ENCODE data around the gene KCND2. TPM values are rescaled to one million over a fixed set of nuclear protein-coding genes. Genes with fewer than 3 reads are reported as not detected.
"Not testable (repeated sequence)": the region's sequence is repeated elsewhere in the genome, so short reads cannot be mapped to it uniquely, and the experiment has no call there.

KCND2 gene
- total RNA-seq: not detected

GRCh38 chr7:120272701-120273475 is at the start of gene KCND2:
TSS of gene KCND2 (plus strand) at chr7:120273175.
- peaks cover 29% of the 10 kb centered on the region for H3K27me3 Mint-ChIP-seq
- peaks cover 3% of the 10 kb centered on the region for H3K9me3 Mint-ChIP-seq
- no peak for DNase-seq
- ChIA-PET POLR2A (no interaction called here), CTCF (no interaction called here)
- peak within 1 kb of the TSS; percentile 61 for H3K4me3 Mint-ChIP-seq
- H3K4me1 Mint-ChIP-seq: peaks cover 12% of the 10 kb centered on the region
- H3K36me3 Mint-ChIP-seq (ENCODE audit: low read depth): no peaks in the 10 kb centered on the region
- H3K27ac Mint-ChIP-seq: no peak within 1 kb of the TSS

- ChIA-PET CTCF (no interaction called here), POLR2A (no interaction called here)
Measured at GRCh38 chr7:120226188-120226587, 46.8 kb upstream of the KCND2 start.

GRCh38 chr7:120227255-120227654 is 45.7 kb upstream of the KCND2 start:
- H3K27me3 Mint-ChIP-seq: no peaks in the 10 kb centered on the region

More at GRCh38 chr7:120226188-120226587, 46.8 kb upstream of the KCND2 start:
- peaks cover 4% of the 10 kb centered on the region for H3K9me3 Mint-ChIP-seq
- no peaks in the 10 kb centered on the region for H3K4me1 Mint-ChIP-seq
- no peak for DNase-seq
- H3K36me3 Mint-ChIP-seq (ENCODE audit: low read depth): no peaks in the 10 kb centered on the region
- no peak overlapping the region for H3K27ac Mint-ChIP-seq
- H3K4me3 Mint-ChIP-seq: no peak overlapping the region
- no peaks in the 10 kb centered on the region for H3K27me3 Mint-ChIP-seq

GRCh38 chr7:120229084-120229483 is 43.9 kb upstream of the KCND2 start:
- DNase-seq: no peak
- Mint-ChIP-seq H3K36me3 (ENCODE audit: low read depth) (no peaks in the 10 kb centered on the region), H3K27ac (no peak overlapping the region), H3K4me3 (no peak overlapping the region), H3K4me1 (no peaks in the 10 kb centered on the region), H3K27me3 (no peaks in the 10 kb centered on the region), H3K9me3 (peaks cover 6% of the 10 kb centered on the region)
- POLR2A ChIA-PET: no interaction called here
- CTCF ChIA-PET: no interaction called here

More at GRCh38 chr7:120227255-120227654, 45.7 kb upstream of the KCND2 start:
- Mint-ChIP-seq H3K9me3 (peaks cover 4% of the 10 kb centered on the region), H3K4me1 (no peaks in the 10 kb centered on the region), H3K27ac (no peak overlapping the region), H3K36me3 (ENCODE audit: low read depth) (no peaks in the 10 kb centered on the region), H3K4me3 (no peak overlapping the region)
- ChIA-PET POLR2A (no interaction called here), CTCF (no interaction called here)
- DNase-seq: no peak

- H3K9me3 Mint-ChIP-seq: peaks cover 10% of the 10 kb centered on the region
- no peak overlapping the region for H3K4me3 Mint-ChIP-seq
- no peak overlapping the region for H3K27ac Mint-ChIP-seq
- H3K36me3 Mint-ChIP-seq (ENCODE audit: low read depth): no peaks in the 10 kb centered on the region
- no peaks in the 10 kb centered on the region for H3K27me3 Mint-ChIP-seq
- ChIA-PET POLR2A (no interaction called here), CTCF (no interaction called here)
- no peaks in the 10 kb centered on the region for H3K4me1 Mint-ChIP-seq
- DNase-seq: no peak
Measured at GRCh38 chr7:120233338-120233737, 39.6 kb upstream of the KCND2 start.

GRCh38 chr7:120240350-120240749 is 32.6 kb upstream of the KCND2 start:
- H3K4me3 Mint-ChIP-seq; H3K4me1 Mint-ChIP-seq; H3K36me3 Mint-ChIP-seq (ENCODE audit: low read depth); POLR2A ChIA-PET; H3K9me3 Mint-ChIP-seq; DNase-seq; H3K27me3 Mint-ChIP-seq; H3K27ac Mint-ChIP-seq; CTCF ChIA-PET: not testable (repeated sequence)

- CTCF ChIA-PET: no interaction called here
- H3K27ac Mint-ChIP-seq: no peak overlapping the region
- DNase-seq: no peak
- no peaks in the 10 kb centered on the region for H3K36me3 Mint-ChIP-seq (ENCODE audit: low read depth)
- H3K27me3 Mint-ChIP-seq: no peaks in the 10 kb centered on the region
- no peaks in the 10 kb centered on the region for H3K4me1 Mint-ChIP-seq
- H3K9me3 Mint-ChIP-seq: no peaks in the 10 kb centered on the region
- no peak overlapping the region for H3K4me3 Mint-ChIP-seq
- POLR2A ChIA-PET: no interaction called here
Measured at GRCh38 chr7:120241973-120242372, 31.0 kb upstream of the KCND2 start.

- no peaks in the 10 kb centered on the region for H3K36me3 Mint-ChIP-seq (ENCODE audit: low read depth)
- peaks cover 5% of the 10 kb centered on the region for H3K9me3 Mint-ChIP-seq
- ChIA-PET POLR2A (no interaction called here), CTCF (no interaction called here)
- no peak for DNase-seq
- no peaks in the 10 kb centered on the region for H3K4me1 Mint-ChIP-seq
- no peaks in the 10 kb centered on the region for H3K27me3 Mint-ChIP-seq
- no peak overlapping the region for H3K4me3 Mint-ChIP-seq
- H3K27ac Mint-ChIP-seq: no peak overlapping the region
Measured at GRCh38 chr7:120254845-120255244, 18.1 kb upstream of the KCND2 start.

- DNase-seq: no peak
- Mint-ChIP-seq H3K4me1 (no peaks in the 10 kb centered on the region), H3K4me3 (no peak overlapping the region), H3K27me3 (no peaks in the 10 kb centered on the region), H3K36me3 (ENCODE audit: low read depth) (no peaks in the 10 kb centered on the region), H3K9me3 (peaks cover 5% of the 10 kb centered on the region), H3K27ac (no peak overlapping the region)
- CTCF ChIA-PET: no interaction called here
- POLR2A ChIA-PET: no interaction called here
Measured at GRCh38 chr7:120256344-120257070, 16.5 kb upstream of the KCND2 start.

- H3K27me3 Mint-ChIP-seq: no peaks in the 10 kb centered on the region
- H3K9me3 Mint-ChIP-seq: peaks cover 5% of the 10 kb centered on the region
Measured at GRCh38 chr7:120259386-120259785, 13.6 kb upstream of the KCND2 start.

GRCh38 chr7:120260111-120260510 is 12.9 kb upstream of the KCND2 start:
- Mint-ChIP-seq H3K4me1 (no peaks in the 10 kb centered on the region), H3K36me3 (ENCODE audit: low read depth) (no peaks in the 10 kb centered on the region), H3K4me3 (no peak overlapping the region), H3K9me3 (peaks cover 4% of the 10 kb centered on the region), H3K27me3 (no peaks in the 10 kb centered on the region), H3K27ac (no peak overlapping the region)
- ChIA-PET POLR2A (no interaction called here), CTCF (no interaction called here)
- DNase-seq: no peak

More at GRCh38 chr7:120259386-120259785, 13.6 kb upstream of the KCND2 start:
- ChIA-PET POLR2A (no interaction called here), CTCF (no interaction called here)
- H3K4me1 Mint-ChIP-seq: no peaks in the 10 kb centered on the region
- H3K27ac Mint-ChIP-seq: no peak overlapping the region
- H3K4me3 Mint-ChIP-seq: no peak overlapping the region
- H3K36me3 Mint-ChIP-seq (ENCODE audit: low read depth): no peaks in the 10 kb centered on the region
- no peak for DNase-seq

GRCh38 chr7:120272261-120272660 is 714 bp upstream of the KCND2 start:
- POLR2A ChIA-PET: no interaction called here
- peaks cover 29% of the 10 kb centered on the region for H3K27me3 Mint-ChIP-seq
- peak overlapping the region; percentile 32 for H3K4me3 Mint-ChIP-seq
- H3K4me1 Mint-ChIP-seq: peaks cover 12% of the 10 kb centered on the region
- no peak overlapping the region for H3K27ac Mint-ChIP-seq
- CTCF ChIA-PET: no interaction called here
- peaks cover 3% of the 10 kb centered on the region for H3K9me3 Mint-ChIP-seq
- H3K36me3 Mint-ChIP-seq (ENCODE audit: low read depth): no peaks in the 10 kb centered on the region
- DNase-seq: no peak

- H3K27ac Mint-ChIP-seq: no peak overlapping the region
- peaks cover 29% of the 10 kb centered on the region for H3K27me3 Mint-ChIP-seq
- H3K9me3 Mint-ChIP-seq: peaks cover 3% of the 10 kb centered on the region
- peaks cover 12% of the 10 kb centered on the region for H3K4me1 Mint-ChIP-seq
- ChIA-PET POLR2A (no interaction called here), CTCF (no interaction called here)
- DNase-seq: no peak
- H3K4me3 Mint-ChIP-seq: peak overlapping the region; percentile 61
- no peaks in the 10 kb centered on the region for H3K36me3 Mint-ChIP-seq (ENCODE audit: low read depth)
Measured at GRCh38 chr7:120273476-120273975, 551 bp downstream of the KCND2 start.

GRCh38 chr7:120274482-120274881 is 1.5 kb downstream of the KCND2 start:
- ChIA-PET CTCF (no interaction called here), POLR2A (no interaction called here)
- Mint-ChIP-seq H3K36me3 (ENCODE audit: low read depth) (no peaks in the 10 kb centered on the region), H3K27ac (no peak overlapping the region), H3K4me3 (no peak overlapping the region), H3K4me1 (peaks cover 12% of the 10 kb centered on the region), H3K9me3 (peaks cover 3% of the 10 kb centered on the region), H3K27me3 (peaks cover 29% of the 10 kb centered on the region)
- DNase-seq: no peak
